GM12892 (cell line): Measurements from ENCODE around the gene APC2.

ENCODE experiments used
- POLR2A ChIP-seq: IDR thresholded peaks from 2 replicates; pipeline ENCODE4 v1.6.1; 2011; ENCODE audit warnings: low read depth, low read length, control low read depth
- POLR2AphosphoS5 ChIP-seq: IDR thresholded peaks from 2 replicates; pipeline ENCODE4 v1.6.1; 2011; ENCODE audit warnings: low read depth, low read length, control low read depth

DNA sequence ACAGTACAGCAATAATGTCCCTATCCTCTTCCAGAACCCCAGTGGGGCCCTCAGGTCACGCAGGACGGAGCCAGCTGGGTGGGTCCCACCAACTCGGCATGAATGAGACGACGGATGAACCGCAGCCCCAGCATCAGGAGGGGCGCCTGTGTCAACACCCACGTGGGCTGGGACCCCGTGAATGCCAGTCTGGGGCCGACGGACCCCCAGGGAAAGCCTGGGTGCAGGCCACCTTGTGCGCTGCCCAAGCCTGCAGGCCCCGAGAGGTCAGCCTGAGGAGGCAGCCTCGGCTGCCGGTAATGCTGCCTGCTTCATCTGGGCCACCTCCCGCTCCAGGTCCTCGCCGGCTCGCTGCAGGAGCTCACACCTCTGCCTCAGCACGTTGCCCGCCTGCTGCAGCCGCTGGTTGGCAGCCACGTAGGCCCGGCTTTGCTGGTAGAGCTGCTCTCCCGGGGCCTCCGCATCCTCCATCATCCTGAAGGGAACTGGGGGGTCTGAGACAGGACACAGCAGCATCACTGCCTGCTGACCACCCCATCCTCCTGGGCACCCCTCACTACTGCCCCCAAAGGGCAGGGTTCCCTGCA lies 24.9 kb downstream of the APC2 start:
- no peak; the same call in 1 of the 2 replicates for TF ChIP-seq POLR2A
- TF ChIP-seq POLR2AphosphoS5 = no peak
